Activated CD8-positive, alpha-beta memory T cell treated with anti-CD3 and anti-CD28 coated beads for 24 hours (primary cell): Measurements from ENCODE around the gene RRP9.

Experiments used
- DNase-seq: peaks from one replicate; pipeline ENCODE4 v3.0.0-alpha.2; 2020

Gene RRP9

DNA sequence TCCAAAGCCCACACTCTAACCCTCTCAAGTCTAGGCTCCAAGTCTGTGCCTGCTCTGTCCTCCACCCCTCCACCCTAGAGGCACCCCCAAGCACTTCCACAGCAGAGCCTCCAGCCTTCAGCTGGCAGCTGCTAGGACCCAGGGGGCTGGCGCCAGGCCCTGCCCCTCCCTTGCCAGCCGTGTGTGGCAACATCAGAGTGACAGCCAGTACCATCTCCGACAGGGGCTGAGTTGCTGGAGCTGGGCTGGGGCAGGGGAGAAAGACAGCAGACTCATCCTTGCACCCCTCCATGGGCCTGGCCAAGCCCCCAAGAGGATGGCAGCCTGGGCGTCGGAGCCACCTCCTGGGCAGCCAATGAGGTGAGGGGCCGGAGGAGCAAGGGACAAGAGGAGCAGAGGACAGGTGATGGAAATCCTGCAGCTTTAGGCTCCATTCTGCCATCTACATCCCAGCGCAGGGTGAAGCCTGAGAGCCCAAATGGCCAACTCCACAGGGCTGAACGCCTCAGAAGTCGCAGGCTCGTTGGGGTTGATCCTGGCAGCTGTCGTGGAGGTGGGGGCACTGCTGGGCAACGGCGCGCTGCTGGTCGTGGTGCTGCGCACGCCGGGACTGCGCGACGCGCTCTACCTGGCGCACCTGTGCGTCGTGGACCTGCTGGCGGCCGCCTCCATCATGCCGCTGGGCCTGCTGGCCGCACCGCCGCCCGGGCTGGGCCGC is 13.6 kb upstream of the RRP9 start, which contains the start of gene GPR62:
GPR62 (plus strand) TSS at position 207 of the 718 bp plus-strand sequence; CDS start at position 479, 272 bp downstream.
- DNase-seq: no peak

GRCh38 chr3:51954713-51955112 is 13.0 kb upstream of the RRP9 start:
- no peak for DNase-seq

- no peak for DNase-seq
Observed at GRCh38 chr3:51954105-51954504, 12.4 kb upstream of the RRP9 start.

GRCh38 chr3:51953445-51953844 is 11.7 kb upstream of the RRP9 start:
- no peak for DNase-seq

DNA sequence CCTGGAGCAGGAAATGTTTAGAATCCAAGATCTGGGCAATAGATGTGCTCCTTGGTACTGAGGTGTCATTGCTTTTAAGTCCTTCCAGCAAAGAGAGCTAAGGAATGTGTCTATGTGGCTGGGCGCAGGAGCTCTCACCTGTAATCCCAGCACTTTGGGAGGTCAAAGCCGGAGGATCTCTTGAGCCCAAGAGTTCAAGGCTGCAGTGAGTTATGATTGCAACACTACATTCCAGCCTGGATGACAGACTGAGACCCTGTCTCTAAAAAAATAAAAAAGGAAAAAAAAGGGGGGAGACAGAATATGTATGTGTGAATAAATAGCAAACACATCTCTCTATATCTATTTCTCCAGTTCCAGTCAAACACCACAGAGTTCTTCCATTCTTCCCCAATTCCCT is 9.2 kb upstream of the RRP9 start:
- DNase-seq: no peak

GRCh38 chr3:51949121-51949520 is 7.4 kb upstream of the RRP9 start:
- DNase-seq: no peak

DNA sequence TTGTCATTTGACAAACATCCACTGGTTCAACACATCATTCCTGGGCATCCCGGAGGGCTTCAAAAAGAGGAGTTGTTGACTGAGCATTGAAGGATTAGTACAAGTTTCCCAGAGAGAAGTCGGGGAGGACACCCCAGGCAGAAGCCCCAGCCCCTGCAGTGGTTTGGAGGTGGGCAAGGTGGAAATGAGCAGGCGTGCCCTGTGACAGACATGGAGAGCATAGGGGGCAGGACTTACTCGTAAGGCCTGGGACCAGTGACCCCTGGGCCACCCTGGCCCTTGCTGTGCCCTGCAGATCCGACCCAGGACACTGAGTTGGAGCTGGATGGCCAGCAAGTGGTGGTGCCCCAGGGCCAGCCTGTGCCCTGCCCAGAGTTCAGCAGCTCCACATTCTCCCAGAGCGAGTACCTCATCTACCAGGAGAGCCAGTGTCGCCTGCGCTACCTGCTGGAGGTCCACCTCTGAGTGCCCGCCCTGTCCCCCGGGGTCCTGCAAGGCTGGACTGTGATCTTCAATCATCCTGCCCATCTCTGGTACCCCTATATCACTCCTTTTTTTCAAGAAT is 6.4 kb upstream of the RRP9 start:
- no peak for DNase-seq

DNA sequence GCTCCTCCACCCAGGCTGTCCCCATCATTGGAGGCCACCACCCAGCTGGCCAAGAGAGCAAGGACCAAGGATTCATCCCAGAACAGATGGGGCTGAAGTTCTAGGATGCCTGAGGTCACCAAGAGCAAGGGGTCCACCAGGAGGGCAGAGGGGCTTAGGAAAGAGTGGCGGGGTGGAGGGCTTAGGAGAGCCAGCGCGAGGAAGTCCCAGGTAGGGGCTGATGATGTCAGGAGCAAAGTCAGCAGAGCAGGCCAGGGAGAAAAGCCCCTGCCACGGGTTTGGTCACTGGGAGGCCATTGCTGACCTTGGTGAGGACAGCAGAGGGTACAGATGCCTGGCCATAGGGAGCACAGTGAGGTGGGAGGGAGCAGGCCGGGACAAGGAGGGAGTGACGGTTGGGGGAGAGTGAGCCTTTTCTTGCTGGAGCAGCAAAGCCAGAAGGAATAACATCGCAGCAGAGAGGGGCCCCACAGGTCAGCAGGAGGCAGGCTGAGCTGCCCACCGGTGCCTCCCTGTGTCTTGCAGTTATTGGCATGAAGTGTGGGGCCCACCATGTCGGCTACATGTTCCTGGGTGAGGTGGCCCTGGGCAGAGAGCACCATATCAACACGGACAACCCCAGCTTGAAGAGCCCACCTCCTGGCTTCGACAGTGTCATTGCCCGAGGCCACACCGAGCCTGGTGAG is 5.7 kb upstream of the RRP9 start:
- DNase-seq: no peak

GRCh38 chr3:51946796-51947195 is 5.1 kb upstream of the RRP9 start:
- DNase-seq: no peak

GRCh38 chr3:51945926-51946705 is 4.4 kb upstream of the RRP9 start:
- DNase-seq: no peak

- no peak for DNase-seq
Observed at GRCh38 chr3:51945031-51945840, 3.5 kb upstream of the RRP9 start.

GRCh38 chr3:51944451-51945021 is 2.8 kb upstream of the RRP9 start:
- DNase-seq: no peak

- no peak for DNase-seq
Observed at GRCh38 chr3:51943451-51944391, 2.0 kb upstream of the RRP9 start.

- peak; percentile 83 for DNase-seq
Observed at GRCh38 chr3:51942603-51943450, 1.1 kb upstream of the RRP9 start.

GRCh38 chr3:51941463-51941797 is 274 bp downstream of the RRP9 start:
- DNase-seq: no peak

- peak; percentile 61 for DNase-seq
Observed at GRCh38 chr3:51940648-51941462, 849 bp downstream of the RRP9 start.

- DNase-seq: peak; percentile 44
Observed at GRCh38 chr3:51938780-51939425, 2.8 kb downstream of the RRP9 start.

- DNase-seq: peak; percentile 52
Observed at GRCh38 chr3:51937611-51938450, 3.9 kb downstream of the RRP9 start.
